Keratinocyte (primary cell): ENCODE results near the gene STXBP3. TPM values are rescaled to one million over a fixed set of nuclear protein-coding genes. Genes with fewer than 3 reads are reported as not detected.

Experiments
- DNase-seq: peaks from one replicate; pipeline ENCODE4 v3.0.0-alpha.2; 2011; ENCODE audit warnings: low read depth, missing footprints, low spot score
- FAIRE-seq: peaks from 2 replicates; lab custom pipeline; 2011; peaks lifted over from hg19 to GRCh38; lab: Jason Lieb, UNC
- H2AFZ ChIP-seq: 2 replicates; pipeline ENCODE4 v1.6.0; 2012; ENCODE audit warnings: low read length, control low read depth, inconsistent platforms; ENCODE audit not compliant: control insufficient read depth
- H3K27ac ChIP-seq: 2 replicates; pipeline ENCODE4 v1.5.1; 2011; ENCODE audit warnings: low read length; ENCODE audit not compliant: control insufficient read depth, insufficient read depth
- H3K27me3 ChIP-seq: 3 replicates; pipeline ENCODE4 v1.6.0; 2011; ENCODE audit warnings: low read length; ENCODE audit not compliant: control insufficient read depth, insufficient read depth; ENCODE audit errors: extremely low read depth
- H3K36me3 ChIP-seq, 2 experiments: 2 replicates in 1 of 2; 3 replicates in 1 of 2; pipeline ENCODE4 v1.5.1; 2011; ENCODE audit warnings: low read length in 2 of 2, mild to moderate bottlenecking in 1 of 2; ENCODE audit not compliant: control insufficient read depth in 2 of 2, insufficient read depth in 2 of 2; ENCODE audit errors: extremely low read depth in 1 of 2
- H3K4me1 ChIP-seq: 3 replicates; pipeline ENCODE4 v1.5.1; 2011; ENCODE audit warnings: low read length; ENCODE audit not compliant: control insufficient read depth, insufficient read depth; ENCODE audit errors: extremely low read depth
- H3K4me2 ChIP-seq: 3 replicates; pipeline ENCODE4 v1.6.0; 2011; ENCODE audit warnings: low read depth, low read length; ENCODE audit not compliant: control insufficient read depth, insufficient read depth; ENCODE audit errors: extremely low read depth
- H3K4me3 ChIP-seq, 3 experiments: fragments of 200-600 bp in 1 of 3; sonication (generic) in 1 of 3; 2 replicates in 2 of 3; 3 replicates in 1 of 3; pipeline ENCODE4 v1.5.1; 2011 to 2016; ENCODE audit warnings: low read length in 3 of 3, mild to moderate bottlenecking in 3 of 3, control low read depth in 2 of 3, inconsistent platforms in 1 of 3, low read depth in 1 of 3, mixed read lengths in 1 of 3, mixed run types in 1 of 3, moderate library complexity in 1 of 3; ENCODE audit not compliant: control insufficient read depth in 2 of 3, insufficient read depth in 2 of 3; ENCODE audit errors: extremely low read depth in 1 of 3
- H3K79me2 ChIP-seq: 2 replicates; pipeline ENCODE4 v1.6.0; 2012; ENCODE audit warnings: low read length; ENCODE audit not compliant: control insufficient read depth, insufficient read depth
- H3K9ac ChIP-seq: 3 replicates; pipeline ENCODE4 v1.6.0; 2011; ENCODE audit warnings: low read length; ENCODE audit not compliant: control insufficient read depth, insufficient read depth; ENCODE audit errors: extremely low read depth
- H3K9me1 ChIP-seq: 3 replicates; pipeline ENCODE4 v1.6.0; 2011; ENCODE audit warnings: low read length; ENCODE audit not compliant: control insufficient read depth, insufficient read depth; ENCODE audit errors: extremely low read depth
- H3K9me3 ChIP-seq: 2 replicates; pipeline ENCODE4 v1.5.1; 2012; ENCODE audit warnings: low read depth, low read length; ENCODE audit not compliant: control insufficient read depth
- H4K20me1 ChIP-seq: 3 replicates; pipeline ENCODE4 v1.6.0; 2011; ENCODE audit warnings: low read length; ENCODE audit not compliant: control insufficient read depth, insufficient read depth; ENCODE audit errors: extremely low read depth
- CTCF ChIP-seq, 3 experiments: IDR thresholded peaks in 1 of 3; conservative IDR thresholded peaks in 1 of 3; optimal IDR thresholded peaks in 1 of 3; 2 replicates in 2 of 3; 3 replicates in 1 of 3; pipeline versions ENCODE3 to v1.5.1; 2011; ENCODE audit warnings: low read length in 3 of 3, mild to moderate bottlenecking in 3 of 3, moderate library complexity in 2 of 3, control low read depth in 1 of 3, inconsistent platforms in 1 of 3; ENCODE audit not compliant: insufficient read depth in 2 of 3; ENCODE audit errors: extremely low read depth in 1 of 3
- EZH2 ChIP-seq: IDR thresholded peaks from one replicate; pipeline ENCODE4 v1.6.1; 2012; ENCODE audit warnings: inconsistent platforms, mild to moderate bottlenecking, low read length, moderate library complexity
- dilution Hi-C: fragments of 300-500 bp; cut with MboI; formaldehyde crosslinking; loops from one replicate; pipeline ENCODE4 v1.7.0; 2020; ENCODE audit warnings: low sequenced_read_pairs; ENCODE audit not compliant: extremely low pct_ligation_motif_present
- polyA plus RNA-seq, 5 experiments: library from polyadenylated mRNA; depleted of rRNA in 3 of 5; stranded (reverse) in 3 of 5; stranded (forward) in 1 of 5; unstranded in 1 of 5; fragments of >200 nt; gene quantifications; 1 replicate in 1 of 5; 2 replicates in 3 of 5; 3 replicates in 1 of 5; pipeline versions ENCODE4 v1.2.1 to v1.2.3, GENCODE V29; 2011 to 2012; ENCODE audit warnings: missing spikeins in 2 of 5, low read depth in 1 of 5, low replicate concordance in 1 of 5

Gene STXBP3
- polyA plus RNA-seq, 1 donor (not counting 4 experiments of a cell fraction or from before 2014, with no cell fraction given) = 36.3 TPM

- DNase-seq = no peak
- FAIRE-seq = no peak
- Histone ChIP-seq H3K4me2 (no peak overlapping the region), H2AFZ (no peak overlapping the region), H3K27me3 (no peaks in the 10 kb centered on the region), H3K27ac (no peak overlapping the region), H3K4me3 (no peak overlapping the region), H3K9ac (no peak overlapping the region), H3K79me2 (no peaks in the 10 kb centered on the region), H3K36me3 (no peaks in the 10 kb centered on the region), H3K9me3 (no peaks in the 10 kb centered on the region), H3K4me1 (peaks cover 9% of the 10 kb centered on the region), H4K20me1 (no peaks in the 10 kb centered on the region), H3K9me1 (no peaks in the 10 kb centered on the region)
- dilution Hi-C loops = no loop called here
- TF ChIP-seq EZH2 = no peak
- peak in 1 of 3 experiments; percentile 31 for TF ChIP-seq CTCF (optimal IDR thresholded peaks at IDR 0.05 in 1 of 3, IDR thresholded peaks at IDR 0.05 in 1 of 3, conservative IDR thresholded peaks at IDR 0.05 in 1 of 3; ENCODE audit: extremely low read depth in 1 of 3, insufficient read depth in 2 of 3, low read length in 3 of 3)
These were observed 37.5 kb upstream of the STXBP3 start for GRCh38 chr1:108708691-108709660.

- no peak for TF ChIP-seq CTCF (optimal IDR thresholded peaks at IDR 0.05 in 1 of 3, IDR thresholded peaks at IDR 0.05 in 1 of 3, conservative IDR thresholded peaks at IDR 0.05 in 1 of 3; ENCODE audit: extremely low read depth in 1 of 3, insufficient read depth in 2 of 3, low read length in 3 of 3)
- TF ChIP-seq EZH2 = no peak
- no peaks in the 10 kb centered on the region for H3K36me3 ChIP-seq
- no peaks in the 10 kb centered on the region for H3K9me1 ChIP-seq
- H3K4me3 ChIP-seq = no peak within 1 kb of the TSS
- no peaks in the 10 kb centered on the region for H3K4me1 ChIP-seq
- no peaks in the 10 kb centered on the region for H3K27me3 ChIP-seq
- DNase-seq = no peak
- H4K20me1 ChIP-seq = no peaks in the 10 kb centered on the region
- no peak within 1 kb of the TSS for H2AFZ ChIP-seq
- dilution Hi-C loops = no loop called here
- no peak for FAIRE-seq
- H3K4me2 ChIP-seq = no peak within 1 kb of the TSS
- H3K27ac ChIP-seq = no peak within 1 kb of the TSS
- no peaks in the 10 kb centered on the region for H3K79me2 ChIP-seq
- no peaks in the 10 kb centered on the region for H3K9me3 ChIP-seq
- H3K9ac ChIP-seq = no peak within 1 kb of the TSS
These were observed 33.8 kb upstream of the STXBP3 start, which contains the start of gene FNDC7 for GRCh38 chr1:108712606-108713150. Gene FNDC7 (plus strand): TSS chr1:108712908. CDS start chr1:108712934, 26 bp downstream.
